ENCODE data around the gene BORCS8. TPM values are rescaled to one million over a fixed set of nuclear protein-coding genes. Genes with fewer than 3 reads are reported as not detected.

Gene BORCS8
- total and polyA plus RNA-seq, 2 of the 13 experiments (the other 11 are each of a cell fraction or from before 2014, with no cell fraction given): 9.6 to 13.3 TPM

DNA sequence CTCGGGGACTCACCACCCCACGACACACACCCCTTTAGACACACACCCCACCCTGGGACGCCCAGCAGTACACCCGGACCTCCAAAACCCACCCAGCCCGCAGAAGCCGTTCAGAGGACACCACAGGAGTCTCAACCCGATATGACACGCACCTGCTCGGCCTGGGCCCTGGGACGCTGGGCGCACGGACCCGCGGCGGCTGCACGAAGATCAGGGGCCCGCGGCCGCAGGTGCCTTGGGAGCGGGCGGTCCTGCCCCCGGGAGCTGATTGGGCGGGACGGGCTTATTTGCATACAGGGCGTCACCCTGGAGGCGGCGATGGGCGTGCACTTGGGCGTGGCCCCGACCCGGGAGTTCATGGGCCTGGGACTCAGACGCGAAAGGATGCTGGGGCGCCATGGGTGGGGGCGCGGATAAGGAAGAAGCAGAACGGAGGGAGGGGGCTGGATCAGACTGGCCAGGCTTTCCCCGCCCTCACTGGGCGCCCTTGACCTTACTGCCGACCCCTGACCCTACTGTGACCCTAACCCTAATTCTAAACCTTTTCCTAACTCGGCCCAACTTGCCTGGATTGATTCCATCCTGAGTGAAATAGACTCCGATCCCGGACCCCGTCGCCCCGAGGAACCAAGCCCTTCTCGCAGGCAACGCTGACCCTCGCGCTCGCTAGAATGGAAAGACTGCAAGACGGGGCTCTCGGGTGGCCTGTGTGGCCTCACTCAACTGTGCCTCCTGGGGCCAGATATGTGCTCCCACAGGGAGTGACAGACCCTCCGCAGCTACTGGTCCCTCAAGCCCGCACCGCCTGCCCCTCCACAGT is 21.7 kb downstream of the BORCS8 start, which contains the start of gene MEF2B:
TSS of gene MEF2B (minus strand) at position 211 of the 820 bp plus-strand sequence. CDS start 19,528 bp downstream, outside the sequence.
- Histone ChIP-seq H3K4me2 (ENCODE audit: low read depth, low read length) (peak within 1 kb of the TSS; percentile 92), H3K36me3 (replicated peaks in 1 of 2; ENCODE audit: control insufficient read depth in 1 of 2, insufficient read depth in 2 of 2, low read length in 2 of 2) (no peaks in the 10 kb centered on the region), H3K9ac (ENCODE audit: insufficient read depth, low read depth, low read length) (peak within 1 kb of the TSS; percentile 53), H3K9me3 (ENCODE audit: low read length) (no peaks in the 10 kb centered on the region), H3K4me3 (replicated peaks in 1 of 3; ENCODE audit: insufficient read depth in 1 of 3, low read depth in 2 of 3, low read length in 3 of 3) (peak within 1 kb of the TSS; percentile 35 to 70 (median 54)), H3K4me1 (ENCODE audit: insufficient read depth, low read length) (peaks cover 63% of the 10 kb centered on the region), H3K79me2 (ENCODE audit: insufficient read depth, low read length) (no peaks in the 10 kb centered on the region), H3K27ac (ENCODE audit: extremely low read length, insufficient read depth, low read length) (no peak within 1 kb of the TSS), H4K20me1 (ENCODE audit: insufficient read depth, low read length) (no peaks in the 10 kb centered on the region), H3K27me3 (ENCODE audit: control insufficient read depth in 1 of 2, insufficient read depth in 2 of 2, low read length in 2 of 2) (no peaks in the 10 kb centered on the region), H2AFZ (ENCODE audit: low read length) (no peak within 1 kb of the TSS)
- in situ Hi-C loops (cut with HindIII; ENCODE audit: extremely low pct_ligation_motif_present, low pct_unique_long_range_greater_than_20kb): no loop called here
- BruUV-seq (replicated peaks): no TSS peak
- DNase-seq (ENCODE audit: low spot score) (peak; percentile 80), FAIRE-seq (peak; percentile 34), ATAC-seq (peak; percentile 92)
- intact Hi-C loops (cut with micrococcal nuclease; ENCODE audit: unreplicated experiment): loop anchor here (5.0 kb wide), 1 partner anchor 33 kb away; the partner anchor contains the start of gene TMEM161A
- ChIA-PET POLR2A (interaction anchor here (0.6 to 1.4 kb wide), 6 partner anchors 12 to 619 kb away, joined by 3 to 11 read pairs (median 4); partner anchors contain the start of genes BORCS8 and NR2C2AP), CTCF (ENCODE audit: low intra/inter-chr PET ratio, low total read pairs) (no interaction called here)
- 30% methylated on average over 35 of the region's 56 CpGs for WGBS (ENCODE audit: low lambda C conversion rate)
- peak; percentile 42; the same call in 1 of the 2 replicates for TF ChIP-seq TBX2 (CRISPR knock-in tag; IDR thresholded peaks at IDR 0.05; ENCODE audit: borderline replicate concordance)
- no peak for TF ChIP-seq ZNF792 (CRISPR knock-in tag; IDR thresholded peaks at IDR 0.05)
- no peak for TF ChIP-seq ZNF567 (CRISPR knock-in tag; IDR thresholded peaks at IDR 0.05; ENCODE audit: borderline replicate concordance)
- TF ChIP-seq BRD4 (CRISPR knock-in tag; IDR thresholded peaks at IDR 0.05): no peak
- TF ChIP-seq ADNP (CRISPR knock-in tag; IDR thresholded peaks at IDR 0.05): no peak
- TF ChIP-seq, protein P1, sequence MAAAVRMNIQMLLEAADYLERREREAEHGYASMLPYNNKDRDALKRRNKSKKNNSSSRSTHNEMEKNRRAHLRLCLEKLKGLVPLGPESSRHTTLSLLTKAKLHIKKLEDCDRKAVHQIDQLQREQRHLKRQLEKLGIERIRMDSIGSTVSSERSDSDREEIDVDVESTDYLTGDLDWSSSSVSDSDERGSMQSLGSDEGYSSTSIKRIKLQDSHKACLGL (CRISPR knock-in tag; IDR thresholded peaks at IDR 0.05): no peak
- peak; percentile 43; the same call in 1 of the 2 replicates for TF ChIP-seq ZFP91 (CRISPR knock-in tag; IDR thresholded peaks at IDR 0.05; ENCODE audit: borderline replicate concordance)
- TF ChIP-seq ZNF350 (CRISPR knock-in tag; IDR thresholded peaks at IDR 0.05; ENCODE audit: borderline replicate concordance, low read depth): peak; percentile 45; the same call in 1 of the 2 replicates
- TF ChIP-seq, protein P2, sequence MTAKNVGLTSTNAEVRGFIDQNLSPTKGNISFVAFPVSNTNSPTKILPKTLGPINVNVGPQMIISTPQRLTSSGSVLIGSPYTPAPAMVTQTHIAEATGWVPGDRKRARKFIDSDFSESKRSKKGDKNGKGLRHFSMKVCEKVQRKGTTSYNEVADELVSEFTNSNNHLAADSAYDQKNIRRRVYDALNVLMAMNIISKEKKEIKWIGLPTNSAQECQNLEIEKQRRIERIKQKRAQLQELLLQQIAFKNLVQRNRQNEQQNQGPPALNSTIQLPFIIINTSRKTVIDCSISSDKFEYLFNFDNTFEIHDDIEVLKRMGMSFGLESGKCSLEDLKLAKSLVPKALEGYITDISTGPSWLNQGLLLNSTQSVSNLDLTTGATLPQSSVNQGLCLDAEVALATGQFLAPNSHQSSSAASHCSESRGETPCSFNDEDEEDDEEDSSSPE (CRISPR knock-in tag; IDR thresholded peaks at IDR 0.05): no peak
- TF ChIP-seq ZNF10 (CRISPR knock-in tag; IDR thresholded peaks at IDR 0.05; ENCODE audit: borderline replicate concordance, low read depth): no peak
- no peak for TF ChIP-seq SAFB2 (CRISPR knock-in tag; IDR thresholded peaks at IDR 0.05; ENCODE audit: borderline replicate concordance, low read depth)
- TF ChIP-seq ZNF619 (CRISPR knock-in tag; IDR thresholded peaks at IDR 0.05): no peak
- TF ChIP-seq ZNF678 (CRISPR knock-in tag; IDR thresholded peaks at IDR 0.05): no peak
- peak; percentile 38; the same call in 1 of the 2 replicates for TF ChIP-seq ZNF225 (CRISPR knock-in tag; IDR thresholded peaks at IDR 0.05)
- TF ChIP-seq, protein P3, sequence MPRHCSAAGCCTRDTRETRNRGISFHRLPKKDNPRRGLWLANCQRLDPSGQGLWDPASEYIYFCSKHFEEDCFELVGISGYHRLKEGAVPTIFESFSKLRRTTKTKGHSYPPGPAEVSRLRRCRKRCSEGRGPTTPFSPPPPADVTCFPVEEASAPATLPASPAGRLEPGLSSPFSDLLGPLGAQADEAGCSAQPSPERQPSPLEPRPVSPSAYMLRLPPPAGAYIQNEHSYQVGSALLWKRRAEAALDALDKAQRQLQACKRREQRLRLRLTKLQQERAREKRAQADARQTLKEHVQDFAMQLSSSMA (CRISPR knock-in tag; IDR thresholded peaks at IDR 0.05): no peak
- peak; percentile 23 for TF ChIP-seq ASH2L (IDR thresholded peaks at IDR 0.05; ENCODE audit: insufficient read length, low read depth, low read length)
- TF ChIP-seq TFDP1 (CRISPR knock-in tag; IDR thresholded peaks at IDR 0.05; ENCODE audit: borderline replicate concordance): peak; percentile 33; the same call in 1 of the 2 replicates
- no peak for TF ChIP-seq ZFP90 (CRISPR knock-in tag; IDR thresholded peaks at IDR 0.05; ENCODE audit: borderline replicate concordance)
